ENCODE data around the gene PPFIA4. TPM values are rescaled to one million over a fixed set of nuclear protein-coding genes. Genes with fewer than 3 reads are reported as not detected.

The PPFIA4 gene
- total and polyA plus RNA-seq, 2 of the 4 experiments (the other 2 are of a cell fraction), result 5.4 to 13.7 TPM

GRCh38 chr1:203026666-203027663 is 674 bp downstream of the PPFIA4 start:
- H3K27ac ChIP-seq (ENCODE audit: insufficient read depth, low read length), result peak overlapping the region; percentile 36; the same call in 1 of the 2 replicates
- DNase-seq (no peak), ATAC-seq (ENCODE audit: low read depth) (peak; percentile 28)

More at GRCh38 chr1:203026666-203027663, 674 bp downstream of the PPFIA4 start:
- Histone ChIP-seq H3K23ac (ENCODE audit: low read depth, low read length) (peak overlapping the region; percentile 73), H2AK5ac (ENCODE audit: low read depth, low read length) (peak overlapping the region; percentile 93), H2BK5ac (ENCODE audit: low read depth, low read length, poor library complexity, severe bottlenecking) (peak overlapping the region; percentile 6), H3K36me3 (ENCODE audit: control insufficient read depth, insufficient read depth, low read length) (peaks cover 8% of the 10 kb centered on the region), H2AK9ac (replicated peaks; ENCODE audit: low read depth, low read length, poor library complexity) (peak overlapping the region; percentile 97), H3K4me2 (ENCODE audit: low read depth, low read length) (peak overlapping the region; percentile 73), H3K9me3 (ENCODE audit: control insufficient read depth, insufficient read depth, low read length) (no peaks in the 10 kb centered on the region), H4K20me1 (ENCODE audit: insufficient read depth, low read length) (no peaks in the 10 kb centered on the region), H3K4me1 (ENCODE audit: control insufficient read depth, insufficient read depth, low read length) (peaks cover 15% of the 10 kb centered on the region), H3K9ac (ENCODE audit: low read depth, low read length) (peak overlapping the region; percentile 80), H3K4me3 (ENCODE audit: insufficient read depth, low read depth, low read length) (peak overlapping the region; percentile 70), H3K27me3 (ENCODE audit: control insufficient read depth, insufficient read depth, low read length) (peaks cover 12% of the 10 kb centered on the region; the same call in 1 of the 2 replicates), H4K8ac (ENCODE audit: low read depth in 2 of 2, low read length in 2 of 2) (peak overlapping the region; percentile 68 to 100; a peak in 3 of 4 replicates), H3K18ac (ENCODE audit: low read depth, low read length) (peak overlapping the region; percentile 25), H3K56ac (ENCODE audit: extremely low read depth, insufficient read depth, low read length) (no peak overlapping the region), H3K4ac (ENCODE audit: low read depth, low read length) (peak overlapping the region; percentile 79; the same call in 1 of the 2 replicates), H2BK20ac (ENCODE audit: low read depth, low read length) (no peak overlapping the region), H4K91ac (ENCODE audit: insufficient read depth, low read depth, low read length) (peak overlapping the region; percentile 95; the same call in 1 of the 2 replicates), H3K79me1 (ENCODE audit: low read depth in 1 of 2, low read length in 2 of 2) (peaks cover 13 to 24% of the 10 kb centered on the region in 2 experiments), H3K9me1 (ENCODE audit: insufficient read depth, low read length) (0 out of 2 replicates have a peak, but pooled peaks cover 3% of the 10 kb centered on the region), H3K14ac (replicated peaks; ENCODE audit: low read depth, low read length) (peak overlapping the region; percentile 80), H2AFZ (replicated peaks; ENCODE audit: low read length, poor library complexity) (peak overlapping the region; percentile 96), H2BK15ac (ENCODE audit: low read depth, low read length) (0 out of 3 replicates have a peak overlapping the region, but pooled peaks have one; percentile 59), H4K5ac (ENCODE audit: low read depth, low read length) (peak overlapping the region; percentile 14; the same call in 1 of the 2 replicates), H2BK120ac (ENCODE audit: low read depth, low read length) (peak overlapping the region; percentile 37; the same call in 1 of the 2 replicates)
- in situ Hi-C loops (cut with MboI; ENCODE audit: low sequenced_read_pairs) (no loop called here), intact Hi-C loops (cut with micrococcal nuclease) (no loop called here), dilution Hi-C loops (cut with HindIII; ENCODE audit: low sequenced_read_pairs, unreplicated experiment) (no loop called here)
- 40% methylated on average over 8 of the region's 46 CpGs; no CpG with 5 or more reads in 1 of the 2 experiments for WGBS, 2 experiments (ENCODE audit: extremely low coverage in 2 of 2, insufficient read length in 1 of 2)
- TF ChIP-seq BHLHE40 (IDR thresholded peaks at IDR 0.05; ENCODE audit: low read depth, low read length) (no peak), FOS (IDR thresholded peaks at IDR 0.05; ENCODE audit: low read depth, low read length) (no peak), RAD21 (IDR thresholded peaks at IDR 0.05; ENCODE audit: low read length) (no peak)
- CTCF ChIA-PET, result interaction anchor here (1.0 kb wide), 1 partner anchor 12 kb away, joined by 3 read pairs; no protein-coding TSS in a partner anchor
- POLR2A ChIA-PET (ENCODE audit: unreplicated experiment), result no interaction called here
- no TSS peak for BruUV-seq (replicated peaks)
